SK-N-SH treated with all-trans-retinoic acid at 6 μM for 48 hours (cell line): ENCODE measurements around the gene ATAD3B.
"Not testable (repeated sequence)": the region's sequence is repeated elsewhere in the genome, so short reads cannot be mapped to it uniquely, and the experiment has no call there.

Experiments
- ATAC-seq: fragments of 200-7000 bp; cut with Tn5 transposase; 3 replicates; pipeline ENCODE4 v1.9.1; 2020; ENCODE audit warnings: mild to moderate bottlenecking, moderate library complexity
- ARNTL ChIP-seq: fragments of 450-650 bp; formaldehyde crosslinking; IDR thresholded peaks from 2 replicates; pipeline ENCODE4 v1.5.0; 2020; ENCODE audit warnings: low read depth, mild to moderate bottlenecking, moderate library complexity, borderline replicate concordance
- CSDC2 ChIP-seq: fragments of 250-450 bp; sonication (Bioruptor Pico); IDR thresholded peaks from 2 replicates; pipeline ENCODE4 v1.5.0; 2020; ENCODE audit warnings: mild to moderate bottlenecking, moderate library complexity
- ESRRG ChIP-seq: fragments of 250-450 bp; sonication (Bioruptor Pico); IDR thresholded peaks from 2 replicates; pipeline ENCODE4 v1.6.1; 2021; ENCODE audit warnings: mild to moderate bottlenecking
- GLIS3 ChIP-seq: fragments of 250-450 bp; sonication (Bioruptor Pico); IDR thresholded peaks from 2 replicates; pipeline ENCODE4 v1.5.0; 2020; ENCODE audit warnings: mild to moderate bottlenecking, moderate library complexity
- ISL1 ChIP-seq: fragments of 250-450 bp; sonication (Bioruptor Pico); IDR thresholded peaks from 2 replicates; pipeline ENCODE4 v2.1.2; 2022; ENCODE audit warnings: mild to moderate bottlenecking, moderate library complexity
- OSR1 ChIP-seq: fragments of 250-450 bp; sonication (Bioruptor Pico); IDR thresholded peaks from 2 replicates; pipeline ENCODE4 v1.8.0; 2022; ENCODE audit warnings: moderate library complexity, mild to moderate bottlenecking, inconsistent platforms
- RARB ChIP-seq: fragments of 250-450 bp; sonication (Bioruptor Pico); IDR thresholded peaks from 2 replicates; pipeline ENCODE4 v1.8.0; 2021; ENCODE audit warnings: mild to moderate bottlenecking, moderate library complexity
- SNAI2 ChIP-seq: fragments of 250-450 bp; sonication (Bioruptor Pico); IDR thresholded peaks from 2 replicates; pipeline ENCODE4 v1.5.0; 2020; ENCODE audit warnings: mild to moderate bottlenecking, moderate library complexity
- TCF4 ChIP-seq: fragments of 250-450 bp; sonication (Bioruptor Pico); IDR thresholded peaks from 2 replicates; pipeline ENCODE4 v1.8.0; 2021; ENCODE audit warnings: mild to moderate bottlenecking, moderate library complexity, borderline replicate concordance
- ZFP3 ChIP-seq: fragments of 250-450 bp; sonication (Bioruptor Pico); IDR thresholded peaks from 2 replicates; pipeline ENCODE4 v1.5.0; 2020; ENCODE audit warnings: mild to moderate bottlenecking, moderate library complexity
- ZFP30 ChIP-seq: fragments of 450-650 bp; formaldehyde crosslinking; IDR thresholded peaks from 2 replicates; pipeline ENCODE4 v1.5.0; 2022; ENCODE audit warnings: mild to moderate bottlenecking, moderate library complexity
- ZNF565 ChIP-seq: fragments of 450-650 bp; formaldehyde crosslinking; conservative IDR thresholded peaks from 2 replicates; pipeline ENCODE4 v1.5.0; 2020; ENCODE audit warnings: low read depth, mild to moderate bottlenecking, moderate library complexity
- ZNF8 ChIP-seq: fragments of 450-650 bp; formaldehyde crosslinking; IDR thresholded peaks from 2 replicates; pipeline ENCODE4 v1.5.0; 2020; ENCODE audit warnings: mild to moderate bottlenecking, moderate library complexity
- TF ChIP-seq, protein P1 (sequence below): fragments of 250-450 bp; sonication (Bioruptor Pico); IDR thresholded peaks from 2 replicates; pipeline ENCODE4 v1.8.0; 2021; ENCODE audit warnings: low read depth, mild to moderate bottlenecking, moderate library complexity, borderline replicate concordance
- TF ChIP-seq, protein P2 (sequence below): fragments of 250-450 bp; sonication (Bioruptor Pico); IDR thresholded peaks from 2 replicates; pipeline ENCODE4 v1.5.1; 2020; ENCODE audit warnings: low read depth, mild to moderate bottlenecking, moderate library complexity
- TF ChIP-seq, protein P3 (sequence below): fragments of 250-450 bp; sonication (Bioruptor Pico); IDR thresholded peaks from 2 replicates; pipeline ENCODE4 v1.5.0; 2020; ENCODE audit warnings: mild to moderate bottlenecking, moderate library complexity
- TF ChIP-seq, protein P4 (sequence below): fragments of 250-450 bp; sonication (Bioruptor Pico); IDR thresholded peaks from 2 replicates; pipeline ENCODE4 v1.5.1; 2021; ENCODE audit warnings: mild to moderate bottlenecking, moderate library complexity

Gene ATAD3B

DNA sequence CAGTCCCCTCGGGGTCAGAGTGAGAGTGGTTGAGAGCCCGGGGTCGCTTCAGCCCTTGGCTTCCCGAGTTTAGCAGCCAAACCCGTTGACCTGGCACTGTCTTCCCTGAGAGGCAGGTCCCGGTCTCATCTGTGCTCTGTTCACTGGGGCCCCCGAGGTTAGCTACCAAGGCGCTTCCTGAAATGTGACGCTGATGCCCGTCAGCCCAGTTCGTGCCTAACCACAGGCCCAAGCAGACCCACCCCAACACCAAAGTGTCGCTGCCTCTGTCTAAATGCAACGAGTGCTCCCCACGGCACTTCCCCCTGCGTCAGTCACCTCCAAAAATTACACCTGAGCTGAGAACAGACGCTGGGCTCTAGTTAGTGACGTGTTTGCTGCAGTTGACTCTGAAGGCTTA is 4.4 kb downstream of the ATAD3B start:
- not testable (repeated sequence) for ATAC-seq

DNA sequence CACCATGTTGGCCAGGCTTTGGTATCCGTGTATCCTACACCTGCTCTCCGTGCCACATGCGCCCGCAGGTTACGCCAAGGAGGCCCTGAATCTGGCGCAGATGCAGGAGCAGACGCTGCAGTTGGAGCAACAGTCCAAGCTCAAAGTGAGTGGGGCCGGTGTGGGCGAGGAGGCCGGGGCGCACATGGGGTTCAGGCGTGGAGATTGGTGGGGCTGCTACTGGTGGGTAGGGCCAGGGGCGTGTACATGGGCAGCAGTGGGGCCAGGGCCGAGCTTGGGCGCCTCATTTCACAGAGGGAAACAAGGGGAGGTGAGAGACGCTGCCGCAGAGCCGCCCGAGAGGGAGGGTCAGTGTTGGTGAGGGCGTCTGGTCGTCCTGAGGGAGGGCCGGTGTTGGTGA is 5.6 kb downstream of the ATAD3B start:
- TF ChIP-seq ZFP3 = no peak
- TF ChIP-seq, protein P1, sequence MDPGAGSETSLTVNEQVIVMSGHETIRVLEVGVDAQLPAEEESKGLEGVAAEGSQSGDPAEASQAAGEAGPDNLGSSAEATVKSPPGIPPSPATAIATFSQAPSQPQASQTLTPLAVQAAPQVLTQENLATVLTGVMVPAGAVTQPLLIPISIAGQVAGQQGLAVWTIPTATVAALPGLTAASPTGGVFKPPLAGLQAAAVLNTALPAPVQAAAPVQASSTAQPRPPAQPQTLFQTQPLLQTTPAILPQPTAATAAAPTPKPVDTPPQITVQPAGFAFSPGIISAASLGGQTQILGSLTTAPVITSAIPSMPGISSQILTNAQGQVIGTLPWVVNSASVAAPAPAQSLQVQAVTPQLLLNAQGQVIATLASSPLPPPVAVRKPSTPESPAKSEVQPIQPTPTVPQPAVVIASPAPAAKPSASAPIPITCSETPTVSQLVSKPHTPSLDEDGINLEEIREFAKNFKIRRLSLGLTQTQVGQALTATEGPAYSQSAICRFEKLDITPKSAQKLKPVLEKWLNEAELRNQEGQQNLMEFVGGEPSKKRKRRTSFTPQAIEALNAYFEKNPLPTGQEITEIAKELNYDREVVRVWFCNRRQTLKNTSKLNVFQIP (CRISPR knock-in tag) = no peak
- no peak for TF ChIP-seq CSDC2 (CRISPR knock-in tag)
- no peak for ATAC-seq

DNA sequence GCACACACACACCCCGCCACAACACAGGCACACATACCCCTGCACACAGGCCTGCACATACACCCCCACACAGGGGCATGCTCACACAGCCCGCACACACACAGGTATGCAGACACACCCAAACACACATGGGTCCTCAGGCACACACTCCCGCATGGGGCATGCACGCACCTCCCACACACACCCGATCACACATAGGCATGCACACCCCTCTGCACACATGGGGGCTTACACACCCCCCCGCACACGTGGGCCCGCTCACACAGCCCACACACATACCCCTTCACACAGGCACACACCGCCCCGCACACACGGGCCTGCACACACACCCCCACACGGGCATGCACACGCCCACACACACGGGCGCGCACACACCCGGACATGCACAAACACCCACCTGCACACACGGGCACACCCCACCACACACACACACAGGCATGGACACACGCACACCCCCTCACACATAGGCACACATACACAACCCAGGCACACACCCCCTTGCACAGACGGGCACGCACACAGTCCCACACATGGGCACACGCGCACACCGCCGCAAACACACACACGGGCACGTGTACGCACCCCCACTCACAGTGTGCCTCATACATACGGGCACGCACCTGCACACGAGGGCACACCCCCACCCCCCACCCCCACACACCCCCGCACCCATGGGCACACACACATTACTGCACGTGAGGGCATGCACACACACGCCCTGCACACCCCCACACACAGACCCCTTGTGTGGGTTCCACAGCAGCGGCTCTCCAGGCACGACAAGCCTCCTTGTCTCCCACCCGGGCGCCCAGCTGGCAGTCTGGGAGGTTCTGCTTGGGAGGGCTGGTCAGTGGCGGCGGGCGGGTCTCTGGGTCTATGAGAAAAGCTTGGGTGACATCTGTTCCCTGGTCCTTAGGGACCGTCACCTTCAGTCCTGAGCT is 8.3 kb downstream of the ATAD3B start:
- TF ChIP-seq ZNF565 (CRISPR knock-in tag) = no peak
- no peak for TF ChIP-seq ZFP30
- no peak for TF ChIP-seq SNAI2 (CRISPR knock-in tag)
- TF ChIP-seq, protein P2, sequence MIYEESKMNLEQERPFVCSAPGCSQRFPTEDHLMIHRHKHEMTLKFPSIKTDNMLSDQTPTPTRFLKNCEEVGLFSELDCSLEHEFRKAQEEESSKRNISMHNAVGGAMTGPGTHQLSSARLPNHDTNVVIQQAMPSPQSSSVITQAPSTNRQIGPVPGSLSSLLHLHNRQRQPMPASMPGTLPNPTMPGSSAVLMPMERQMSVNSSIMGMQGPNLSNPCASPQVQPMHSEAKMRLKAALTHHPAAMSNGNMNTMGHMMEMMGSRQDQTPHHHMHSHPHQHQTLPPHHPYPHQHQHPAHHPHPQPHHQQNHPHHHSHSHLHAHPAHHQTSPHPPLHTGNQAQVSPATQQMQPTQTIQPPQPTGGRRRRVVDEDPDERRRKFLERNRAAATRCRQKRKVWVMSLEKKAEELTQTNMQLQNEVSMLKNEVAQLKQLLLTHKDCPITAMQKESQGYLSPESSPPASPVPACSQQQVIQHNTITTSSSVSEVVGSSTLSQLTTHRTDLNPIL (CRISPR knock-in tag) = no peak
- TF ChIP-seq OSR1 (CRISPR knock-in tag) = no peak
- no peak for TF ChIP-seq ZNF8
- TF ChIP-seq CSDC2 (CRISPR knock-in tag) = no peak
- TF ChIP-seq GLIS3 = no peak
- TF ChIP-seq, protein P1 (CRISPR knock-in tag) = no peak
- no peak for TF ChIP-seq RARB (CRISPR knock-in tag)
- no peak for TF ChIP-seq TCF4 (CRISPR knock-in tag)
- no peak for TF ChIP-seq ZFP3
- no peak for TF ChIP-seq ISL1 (CRISPR knock-in tag)
- no peak for TF ChIP-seq ARNTL (CRISPR knock-in tag)
- TF ChIP-seq, protein P3, sequence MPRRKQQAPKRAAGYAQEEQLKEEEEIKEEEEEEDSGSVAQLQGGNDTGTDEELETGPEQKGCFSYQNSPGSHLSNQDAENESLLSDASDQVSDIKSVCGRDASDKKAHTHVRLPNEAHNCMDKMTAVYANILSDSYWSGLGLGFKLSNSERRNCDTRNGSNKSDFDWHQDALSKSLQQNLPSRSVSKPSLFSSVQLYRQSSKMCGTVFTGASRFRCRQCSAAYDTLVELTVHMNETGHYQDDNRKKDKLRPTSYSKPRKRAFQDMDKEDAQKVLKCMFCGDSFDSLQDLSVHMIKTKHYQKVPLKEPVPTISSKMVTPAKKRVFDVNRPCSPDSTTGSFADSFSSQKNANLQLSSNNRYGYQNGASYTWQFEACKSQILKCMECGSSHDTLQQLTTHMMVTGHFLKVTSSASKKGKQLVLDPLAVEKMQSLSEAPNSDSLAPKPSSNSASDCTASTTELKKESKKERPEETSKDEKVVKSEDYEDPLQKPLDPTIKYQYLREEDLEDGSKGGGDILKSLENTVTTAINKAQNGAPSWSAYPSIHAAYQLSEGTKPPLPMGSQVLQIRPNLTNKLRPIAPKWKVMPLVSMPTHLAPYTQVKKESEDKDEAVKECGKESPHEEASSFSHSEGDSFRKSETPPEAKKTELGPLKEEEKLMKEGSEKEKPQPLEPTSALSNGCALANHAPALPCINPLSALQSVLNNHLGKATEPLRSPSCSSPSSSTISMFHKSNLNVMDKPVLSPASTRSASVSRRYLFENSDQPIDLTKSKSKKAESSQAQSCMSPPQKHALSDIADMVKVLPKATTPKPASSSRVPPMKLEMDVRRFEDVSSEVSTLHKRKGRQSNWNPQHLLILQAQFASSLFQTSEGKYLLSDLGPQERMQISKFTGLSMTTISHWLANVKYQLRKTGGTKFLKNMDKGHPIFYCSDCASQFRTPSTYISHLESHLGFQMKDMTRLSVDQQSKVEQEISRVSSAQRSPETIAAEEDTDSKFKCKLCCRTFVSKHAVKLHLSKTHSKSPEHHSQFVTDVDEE (CRISPR knock-in tag) = no peak
- TF ChIP-seq, protein P4, sequence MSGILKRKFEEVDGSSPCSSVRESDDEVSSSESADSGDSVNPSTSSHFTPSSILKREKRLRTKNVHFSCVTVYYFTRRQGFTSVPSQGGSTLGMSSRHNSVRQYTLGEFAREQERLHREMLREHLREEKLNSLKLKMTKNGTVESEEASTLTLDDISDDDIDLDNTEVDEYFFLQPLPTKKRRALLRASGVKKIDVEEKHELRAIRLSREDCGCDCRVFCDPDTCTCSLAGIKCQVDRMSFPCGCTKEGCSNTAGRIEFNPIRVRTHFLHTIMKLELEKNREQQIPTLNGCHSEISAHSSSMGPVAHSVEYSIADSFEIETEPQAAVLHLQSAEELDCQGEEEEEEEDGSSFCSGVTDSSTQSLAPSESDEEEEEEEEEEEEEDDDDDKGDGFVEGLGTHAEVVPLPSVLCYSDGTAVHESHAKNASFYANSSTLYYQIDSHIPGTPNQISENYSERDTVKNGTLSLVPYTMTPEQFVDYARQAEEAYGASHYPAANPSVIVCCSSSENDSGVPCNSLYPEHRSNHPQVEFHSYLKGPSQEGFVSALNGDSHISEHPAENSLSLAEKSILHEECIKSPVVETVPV (CRISPR knock-in tag) = no peak
- TF ChIP-seq ESRRG (CRISPR knock-in tag) = no peak
- ATAC-seq = no peak

DNA sequence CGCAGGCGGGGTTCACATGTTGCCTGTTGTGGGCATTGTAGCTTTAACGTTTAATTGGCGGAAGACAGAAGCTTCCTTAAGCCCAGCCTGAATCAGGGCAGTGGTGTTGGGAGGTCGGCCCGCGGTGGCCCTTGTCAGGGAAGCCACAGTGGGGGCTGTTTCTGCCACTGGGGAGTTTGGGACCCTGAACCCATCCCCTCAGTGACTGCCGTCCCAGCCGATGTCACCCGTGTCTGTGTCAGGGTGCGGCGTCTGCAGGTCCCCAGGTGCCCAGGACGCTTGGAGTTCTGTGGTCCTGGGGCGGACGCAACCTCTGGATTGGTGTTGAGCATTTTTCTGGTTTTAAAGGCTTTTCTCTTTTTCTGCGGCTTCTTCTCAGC is 8.9 kb downstream of the ATAD3B start:
- ATAC-seq = not testable (repeated sequence)

DNA sequence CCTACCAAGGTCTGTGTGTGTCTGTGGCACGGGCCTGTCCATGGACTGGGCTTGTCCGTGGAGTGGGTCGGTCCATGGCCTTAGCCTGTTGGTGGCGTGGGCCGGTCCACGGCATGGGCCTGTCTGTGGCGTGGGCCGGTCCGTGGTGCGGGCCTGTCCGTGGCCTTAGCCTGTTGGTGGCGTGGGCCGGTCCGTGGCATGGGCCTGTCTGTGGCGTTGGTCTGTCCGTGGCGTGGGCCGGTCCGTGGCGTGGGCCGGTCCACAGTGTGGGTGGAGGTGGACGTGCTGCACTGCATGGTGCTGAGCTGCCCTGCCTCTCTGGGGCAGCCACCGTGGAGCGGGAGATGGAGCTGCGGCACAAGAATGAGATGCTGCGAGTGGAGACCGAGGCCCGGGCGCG is 10.2 kb downstream of the ATAD3B start:
- not testable (repeated sequence) for ATAC-seq
